Suprapubic skin (tissue), 4 donors: ENCODE data around the gene ZNF25. TPM values are rescaled to one million over a fixed set of nuclear protein-coding genes. Genes with fewer than 3 reads are reported as not detected.
"Not testable (repeated sequence)": the region's sequence is repeated elsewhere in the genome, so short reads cannot be mapped to it uniquely, and the experiment has no call there.

ENCODE experiments used
- DNase-seq, 2 donors: peaks; one replicate each; pipeline ENCODE4 v3.0.0-alpha.2; 2019; ENCODE audit warnings: low spot score in 2 of 2
- H3K27ac ChIP-seq: fragments of 200-600 bp; sonication (generic); one replicate; pipeline ENCODE4 v1.5.1; 2019
- H3K27me3 ChIP-seq: fragments of 200-600 bp; sonication (generic); one replicate; pipeline ENCODE4 v1.5.1; 2019
- H3K36me3 ChIP-seq: fragments of 200-600 bp; sonication (generic); one replicate; pipeline ENCODE4 v1.5.1; 2019
- H3K4me1 ChIP-seq: fragments of 200-600 bp; sonication (generic); one replicate; pipeline ENCODE4 v1.5.1; 2019
- H3K4me3 ChIP-seq: fragments of 200-600 bp; sonication (generic); one replicate; pipeline ENCODE4 v1.5.1; 2019; ENCODE audit warnings: mild to moderate bottlenecking
- H3K9me3 ChIP-seq: fragments of 200-600 bp; sonication (generic); one replicate; pipeline ENCODE4 v1.5.1; 2019
- CTCF ChIP-seq, 2 donors: fragments of 200-600 bp in 1 of 2; fragments of 450-650 bp in 1 of 2; sonication (generic) in 1 of 2; IDR thresholded peaks; one replicate each; pipeline ENCODE4 v1.5.1; 2016 to 2019; ENCODE audit warnings: antibody characterized with exemption in 2 of 2, mild to moderate bottlenecking in 1 of 2, moderate library complexity in 1 of 2
- EP300 ChIP-seq: sonication (generic); formaldehyde crosslinking; IDR thresholded peaks from one replicate; pipeline ENCODE4 v1.6.1; 2017; ENCODE audit warnings: antibody characterized with exemption
- POLR2A ChIP-seq, 2 donors: fragments of 450-650 bp; IDR thresholded peaks; one replicate each; pipeline ENCODE4 v1.6.1; 2017; ENCODE audit warnings: antibody characterized with exemption in 2 of 2, mild to moderate bottlenecking in 2 of 2, moderate library complexity in 2 of 2
- POLR2AphosphoS5 ChIP-seq, 3 donors: sonication (generic); formaldehyde crosslinking; IDR thresholded peaks; one replicate each; pipeline ENCODE4 v1.6.1; 2017; ENCODE audit warnings: antibody characterized with exemption in 3 of 3
- WGBS: methylation state at CpG from one replicate; pipeline ENCODE4 v1.1.5; 2018; 5-methylcytosine and 5-hydroxymethylcytosine counted together
- total RNA-seq, 4 donors: library from RNA; depleted of rRNA; stranded (reverse); fragments of >200 nt; gene quantifications; one replicate each; pipeline ENCODE4 v1.1.0, GENCODE V29; 2016

The ZNF25 gene
- total RNA-seq, 4 donors from 2014 or later: 5.3 to 14.0 (median 7.2) TPM

DNA sequence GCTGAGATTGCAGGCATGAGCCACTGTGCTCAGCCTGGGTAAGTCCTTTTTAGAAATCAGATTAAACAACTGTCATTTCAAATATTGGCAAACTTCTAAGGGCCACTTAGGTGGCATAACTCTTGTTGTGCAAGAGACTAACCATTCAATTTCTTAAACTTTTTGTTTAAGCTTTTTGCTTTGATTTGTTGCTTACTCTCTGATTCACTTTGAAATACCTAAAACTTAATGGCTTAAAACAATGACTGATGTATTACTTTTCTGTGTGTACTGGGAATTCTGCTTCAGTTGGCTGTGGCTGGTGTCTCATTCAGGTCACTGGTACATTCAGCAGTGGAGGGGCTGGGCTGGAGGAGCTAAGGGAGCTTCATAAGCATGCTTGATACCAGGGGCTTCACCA is 28.9 kb downstream of the ZNF25 start:
- no peaks in the 10 kb centered on the region for H3K4me1 ChIP-seq
- H3K27ac ChIP-seq: no peak overlapping the region
- TF ChIP-seq CTCF (IDR thresholded peaks at IDR 0.05) (no peak), POLR2AphosphoS5 (IDR thresholded peaks at IDR 0.05) (no peak), EP300 (no peak), POLR2A (IDR thresholded peaks at IDR 0.05) (no peak)
- no peak overlapping the region for H3K4me3 ChIP-seq
- H3K27me3 ChIP-seq: no peaks in the 10 kb centered on the region
- no peak for DNase-seq
- peaks cover 31% of the 10 kb centered on the region for H3K36me3 ChIP-seq
- H3K9me3 ChIP-seq: no peaks in the 10 kb centered on the region

DNA sequence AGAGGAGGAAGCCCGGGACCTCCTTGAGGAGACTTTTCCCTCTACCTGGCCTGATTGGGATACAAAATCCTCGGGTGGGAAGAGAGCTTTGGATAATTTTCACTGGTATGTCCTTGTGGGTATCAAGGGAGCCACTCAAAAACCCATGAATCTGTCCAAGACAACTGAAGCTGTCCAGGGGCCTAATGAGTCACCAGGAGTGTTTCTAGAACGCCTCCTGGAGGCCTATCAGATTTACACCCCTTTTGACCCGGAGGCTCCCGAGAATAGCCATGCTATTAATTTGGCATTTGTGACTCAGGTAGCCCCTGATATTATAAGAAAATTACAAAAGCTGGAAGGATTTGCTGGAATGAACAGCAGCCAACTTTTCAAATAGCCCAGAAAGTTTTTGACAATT is 38.6 kb downstream of the ZNF25 start:
- no peak overlapping the region for H3K4me3 ChIP-seq
- TF ChIP-seq POLR2A (IDR thresholded peaks at IDR 0.05) (no peak), EP300 (no peak), POLR2AphosphoS5 (IDR thresholded peaks at IDR 0.05) (no peak)
- H3K36me3 ChIP-seq: no peaks in the 10 kb centered on the region
- no peak for DNase-seq
- no peaks in the 10 kb centered on the region for H3K4me1 ChIP-seq
- 81% methylated on average over 5 of the region's 5 CpGs for WGBS
- no peak overlapping the region for H3K27ac ChIP-seq
- no peaks in the 10 kb centered on the region for H3K27me3 ChIP-seq
- H3K9me3 ChIP-seq: no peaks in the 10 kb centered on the region

DNA sequence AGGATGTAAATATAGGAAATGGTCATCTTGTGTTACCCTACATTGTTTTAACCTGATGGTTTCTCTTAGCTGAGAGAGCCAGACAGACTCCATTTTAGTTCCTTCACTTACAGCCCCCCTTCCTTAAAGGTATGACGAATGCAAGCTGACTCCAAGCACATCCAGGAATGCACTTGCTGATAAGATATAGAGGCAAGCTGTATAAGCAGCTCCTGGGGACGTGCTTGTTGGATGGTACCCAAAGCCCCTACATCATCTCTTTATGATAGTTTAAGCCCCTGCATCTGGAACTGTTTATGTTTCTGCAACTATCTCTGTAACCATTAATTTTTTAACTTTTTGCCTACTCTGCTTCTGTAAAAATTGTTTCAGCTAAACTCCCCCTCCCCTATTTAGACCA is 41.7 kb downstream of the ZNF25 start:
- Histone ChIP-seq H3K9me3 (no peaks in the 10 kb centered on the region), H3K27me3 (no peaks in the 10 kb centered on the region), H3K27ac (no peak overlapping the region), H3K36me3 (no peaks in the 10 kb centered on the region), H3K4me1 (no peaks in the 10 kb centered on the region), H3K4me3 (no peak overlapping the region)
- 56% methylated on average over 2 of the region's 2 CpGs for WGBS
- no peak for DNase-seq
- TF ChIP-seq POLR2AphosphoS5 (IDR thresholded peaks at IDR 0.05): no peak
- no peak for TF ChIP-seq EP300
- no peak for TF ChIP-seq POLR2A (IDR thresholded peaks at IDR 0.05)
- TF ChIP-seq CTCF (IDR thresholded peaks at IDR 0.05): no peak

DNA sequence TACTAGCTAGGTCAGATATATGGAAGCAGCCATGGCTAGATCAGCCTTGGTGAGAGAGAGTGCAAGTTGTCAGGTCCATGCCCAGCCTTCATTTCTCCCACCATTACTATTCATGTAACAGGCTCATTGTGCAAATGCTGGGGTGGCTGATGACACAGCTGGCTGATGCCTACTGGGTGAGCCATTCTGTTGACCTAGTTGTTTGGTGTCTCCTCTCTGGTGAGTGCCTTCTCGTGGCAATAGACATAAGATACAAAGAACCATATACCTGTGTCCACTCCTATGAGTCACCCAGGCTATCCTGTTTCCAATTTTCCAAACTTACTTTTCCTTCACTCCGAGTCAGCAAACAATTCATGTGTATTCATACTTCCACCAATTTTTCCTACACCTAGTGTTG is 46.0 kb downstream of the ZNF25 start:
- Histone ChIP-seq H3K27ac (no peak overlapping the region), H3K27me3 (no peaks in the 10 kb centered on the region), H3K36me3 (no peaks in the 10 kb centered on the region), H3K9me3 (no peaks in the 10 kb centered on the region), H3K4me3 (no peak overlapping the region), H3K4me1 (no peaks in the 10 kb centered on the region)
- TF ChIP-seq EP300 (no peak), CTCF (IDR thresholded peaks at IDR 0.05) (no peak), POLR2AphosphoS5 (IDR thresholded peaks at IDR 0.05) (no peak), POLR2A (IDR thresholded peaks at IDR 0.05) (no peak)
- DNase-seq: no peak
- 63% methylated on average over 2 of the region's 2 CpGs for WGBS

GRCh38 chr10:37908165-37908564 is 68.3 kb downstream of the ZNF25 start:
- H3K27me3 ChIP-seq, H3K27ac ChIP-seq, DNase-seq, H3K4me1 ChIP-seq, H3K36me3 ChIP-seq, H3K4me3 ChIP-seq: not testable (repeated sequence)
- 90% methylated on average over 7 of the region's 7 CpGs for WGBS
- H3K9me3 ChIP-seq: peaks cover 13% of the 10 kb centered on the region

- WGBS: 52% methylated on average over 2 of the region's 2 CpGs
- DNase-seq: no peak
- peaks cover 13% of the 10 kb centered on the region for H3K9me3 ChIP-seq
- TF ChIP-seq EP300 (no peak), CTCF (IDR thresholded peaks at IDR 0.05) (no peak), POLR2AphosphoS5 (IDR thresholded peaks at IDR 0.05) (no peak), POLR2A (IDR thresholded peaks at IDR 0.05) (no peak)
- no peaks in the 10 kb centered on the region for H3K4me1 ChIP-seq
- H3K36me3 ChIP-seq: no peaks in the 10 kb centered on the region
- H3K27ac ChIP-seq: no peak overlapping the region
- H3K4me3 ChIP-seq: no peak overlapping the region
- H3K27me3 ChIP-seq: no peaks in the 10 kb centered on the region
These were observed 70.1 kb downstream of the ZNF25 start for GRCh38 chr10:37906382-37906781.

Other genes starting within 250 kb of the ZNF25 start
- gene ZNF248, start 119.0 kb downstream of the ZNF25 start, total RNA-seq: 10 to 100 TPM in 2 of 4 donors, 1 to 10 TPM in 2; 5.4 to 23.5 (median 13.1) TPM
- gene ZNF33A, start 34.0 kb upstream of the ZNF25 start, total RNA-seq: 10 to 100 TPM; 17.5 to 45.8 (median 24.8) TPM
- gene ZNF37A, start 117.7 kb upstream of the ZNF25 start, total RNA-seq: 10 to 100 TPM in 2 of 4 donors, 1 to 10 TPM in 2; 7.3 to 25.3 (median 8.9) TPM